Smooth muscle cell of the coronary artery (primary cell): Measurements from ENCODE around the gene TMX3. TPM values are rescaled to one million over a fixed set of nuclear protein-coding genes. Genes with fewer than 3 reads are reported as not detected.

Experiments
- total RNA-seq: library from RNA; depleted of rRNA; stranded (reverse); fragments of >200 nt; gene quantifications from 2 replicates; pipeline ENCODE4 v1.2.3, GENCODE V29; 2014; ENCODE audit warnings: low replicate concordance

The TMX3 gene, protein sequence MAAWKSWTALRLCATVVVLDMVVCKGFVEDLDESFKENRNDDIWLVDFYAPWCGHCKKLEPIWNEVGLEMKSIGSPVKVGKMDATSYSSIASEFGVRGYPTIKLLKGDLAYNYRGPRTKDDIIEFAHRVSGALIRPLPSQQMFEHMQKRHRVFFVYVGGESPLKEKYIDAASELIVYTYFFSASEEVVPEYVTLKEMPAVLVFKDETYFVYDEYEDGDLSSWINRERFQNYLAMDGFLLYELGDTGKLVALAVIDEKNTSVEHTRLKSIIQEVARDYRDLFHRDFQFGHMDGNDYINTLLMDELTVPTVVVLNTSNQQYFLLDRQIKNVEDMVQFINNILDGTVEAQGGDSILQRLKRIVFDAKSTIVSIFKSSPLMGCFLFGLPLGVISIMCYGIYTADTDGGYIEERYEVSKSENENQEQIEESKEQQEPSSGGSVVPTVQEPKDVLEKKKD
- 61.6 and 63.5 TPM in 2 replicates for total RNA-seq

DNA sequence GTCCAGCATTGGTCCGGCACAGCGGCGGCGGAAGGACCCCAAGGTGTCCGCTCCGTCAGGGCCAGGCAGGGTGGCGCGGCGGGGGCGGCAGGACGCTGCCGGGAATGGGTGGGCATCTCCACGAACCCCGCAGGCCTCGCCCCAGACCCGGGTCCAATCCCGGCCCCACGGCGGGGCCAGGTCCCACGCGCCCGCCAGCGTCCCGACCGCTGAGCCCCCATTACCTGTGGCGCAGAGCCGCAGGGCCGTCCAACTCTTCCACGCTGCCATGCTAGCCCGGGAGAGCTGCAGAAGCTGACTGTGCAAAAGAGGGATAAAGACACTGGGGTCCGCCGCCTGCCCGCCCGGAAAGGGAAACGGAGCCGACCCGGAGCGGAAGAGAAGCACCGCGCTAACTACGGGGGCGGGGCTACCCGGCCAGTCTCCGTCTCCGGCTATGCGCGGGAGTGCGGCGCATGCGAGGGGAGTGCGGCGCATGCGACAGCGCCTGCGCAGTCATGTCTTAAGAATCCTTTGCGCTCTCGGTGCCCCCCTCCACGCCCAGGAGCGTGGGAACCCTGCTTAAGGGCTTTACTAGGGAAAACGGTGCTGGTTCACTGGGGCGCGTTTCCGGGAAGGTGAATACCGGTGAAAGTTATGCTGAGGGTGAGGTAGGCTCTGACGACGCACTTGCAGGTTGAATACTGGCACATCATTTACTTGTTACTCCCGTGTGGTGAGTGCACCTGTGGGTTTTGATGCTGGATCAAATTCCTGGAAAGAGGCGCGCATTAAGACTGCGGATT lies at the start of gene TMX3:
Gene TMX3, minus strand, starts transcription at position 397 of the 785 bp plus-strand sequence. Its CDS starts 127 bp downstream, at position 270.

Other genes starting within 250 kb of the TMX3 start
- gene CCDC102B, start 83.0 kb upstream of the TMX3 start, total RNA-seq = 7.6 and 16.9 TPM in 2 replicates